Esophagus (tissue), 2 donors: ENCODE data around the gene MICAL3. TPM values are rescaled to one million over a fixed set of nuclear protein-coding genes. Genes with fewer than 3 reads are reported as not detected.

Experiments used
- H3K27ac ChIP-seq, 2 donors: one replicate each; pipeline ENCODE4 v1.5.1; 2013; ENCODE audit warnings: low read depth in 2 of 2, mild to moderate bottlenecking in 2 of 2, inconsistent platforms in 1 of 2, low read length in 1 of 2, moderate library complexity in 1 of 2
- H3K27me3 ChIP-seq, 2 donors: one replicate each; pipeline ENCODE4 v1.6.1; 2013; ENCODE audit warnings: low read length in 2 of 2, control low read depth in 1 of 2, mild to moderate bottlenecking in 1 of 2; ENCODE audit not compliant: insufficient read depth in 2 of 2, control insufficient read depth in 1 of 2
- H3K36me3 ChIP-seq, 2 donors: one replicate each; pipeline ENCODE4 v1.6.1; 2013; ENCODE audit warnings: low read length in 1 of 2; ENCODE audit not compliant: control insufficient read depth in 2 of 2, insufficient read depth in 2 of 2
- H3K4me1 ChIP-seq, 2 donors: one replicate each; pipeline ENCODE4 v1.6.1; 2013; ENCODE audit warnings: low read length in 1 of 2; ENCODE audit not compliant: control insufficient read depth in 2 of 2, insufficient read depth in 2 of 2
- H3K4me3 ChIP-seq, 2 donors: one replicate each; pipeline ENCODE4 v1.5.1; 2013; ENCODE audit warnings: low read length in 2 of 2, mild to moderate bottlenecking in 2 of 2, low read depth in 1 of 2, moderate library complexity in 1 of 2
- H3K9me3 ChIP-seq, 2 donors: one replicate each; pipeline ENCODE4 v1.6.1; 2013; ENCODE audit warnings: mild to moderate bottlenecking in 2 of 2, low read depth in 1 of 2, low read length in 1 of 2, moderate library complexity in 1 of 2; ENCODE audit not compliant: control insufficient read depth in 2 of 2, insufficient read depth in 1 of 2
- WGBS, 2 donors: extraction: QIAGEN DNeasy Blood & Tissue Kit; methylation state at CpG; one replicate each; pipeline ENCODE4 v1.1.7; 2013; 5-methylcytosine and 5-hydroxymethylcytosine counted together
- polyA plus RNA-seq, 2 donors: library from polyadenylated mRNA; stranded (reverse); fragments of 200-250 nt; gene quantifications; one replicate each; pipeline ENCODE4 v1.2.3, GENCODE V29; 2013
- donor health status: healthy with polysubstance abuse.
- donor health status: Bipolar disorder and iron deficiency.

Gene MICAL3
- polyA plus RNA-seq, 2 donors: 6.2 to 13.3 TPM

DNA sequence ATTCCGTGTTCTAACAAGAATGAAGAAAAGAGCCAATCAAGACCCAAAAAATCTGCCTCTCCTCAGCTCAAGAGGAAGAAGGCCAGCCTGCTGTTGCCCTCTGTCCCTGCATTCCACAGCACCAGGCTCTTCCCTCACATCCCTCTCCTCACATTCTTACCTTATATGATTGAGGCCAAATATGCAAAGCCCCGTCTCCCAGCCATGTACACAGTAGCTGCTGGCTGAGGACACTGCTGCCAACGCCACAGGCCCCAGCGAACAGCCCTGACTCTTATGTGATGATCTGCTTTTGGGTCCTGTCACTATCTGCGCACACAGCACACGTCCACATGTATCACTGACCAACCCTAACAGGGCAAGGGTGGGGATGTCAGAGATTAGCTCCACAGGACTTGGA, 60.2 kb downstream of the MICAL3 start:
- Histone ChIP-seq H3K27ac (no peak overlapping the region), H3K27me3 (no peaks in the 10 kb centered on the region), H3K9me3 (no peaks in the 10 kb centered on the region), H3K4me3 (no peak overlapping the region), H3K4me1 (peaks cover 6 to 9% of the 10 kb centered on the region in 2 donors), H3K36me3 (no peaks in the 10 kb centered on the region)
- 64 to 82% methylated on average over 6 of the region's 6 CpGs for WGBS, 2 donors

DNA sequence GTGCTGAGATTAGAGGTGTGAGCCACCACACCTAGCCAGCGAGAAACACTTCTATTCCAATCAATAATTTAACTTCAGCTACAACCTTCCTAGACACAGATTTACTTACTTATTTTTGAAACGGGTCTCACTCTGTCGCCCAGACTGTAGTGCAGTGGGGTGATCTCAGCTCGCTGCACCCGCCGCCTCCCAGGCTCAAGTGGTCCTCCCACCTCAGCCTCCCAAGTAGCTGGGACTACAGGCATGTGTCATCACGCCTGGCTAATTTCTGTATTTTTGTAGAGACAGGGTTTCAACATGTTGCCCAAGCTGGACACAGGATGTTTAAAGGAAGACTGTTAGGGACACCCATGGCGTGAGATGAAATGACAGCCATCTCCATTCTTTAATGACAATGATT, 61.3 kb downstream of the MICAL3 start:
- Histone ChIP-seq H3K4me1 (peaks cover 6 to 9% of the 10 kb centered on the region in 2 donors), H3K9me3 (no peaks in the 10 kb centered on the region), H3K4me3 (no peak overlapping the region), H3K27ac (no peak overlapping the region), H3K27me3 (no peaks in the 10 kb centered on the region), H3K36me3 (no peaks in the 10 kb centered on the region)
- WGBS, 2 donors: 95 to 96% methylated on average over 8 of the region's 8 CpGs

DNA sequence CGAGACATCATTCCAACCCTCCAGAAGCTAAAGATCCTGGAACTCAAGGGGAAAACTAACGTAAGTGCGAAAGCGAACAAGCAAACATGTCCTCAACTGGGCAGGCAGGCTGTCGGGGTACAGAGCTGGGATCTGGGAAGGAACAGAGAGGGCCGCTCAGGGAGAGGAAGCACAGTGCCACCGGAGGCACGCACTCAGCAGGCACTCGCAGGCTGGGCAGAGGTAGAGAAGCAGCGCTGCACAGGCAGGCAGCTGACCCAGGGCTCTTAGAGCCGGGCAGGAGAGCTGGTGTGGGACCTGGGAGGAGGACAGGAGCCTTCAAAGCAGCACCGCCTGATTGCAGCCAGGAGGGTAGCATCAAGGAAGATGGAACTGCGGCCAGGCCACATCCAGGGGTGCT, 62.2 kb downstream of the MICAL3 start:
- WGBS, 2 donors: 94 to 97% methylated on average over 13 of the region's 13 CpGs
- no peak overlapping the region for H3K27ac ChIP-seq
- H3K27me3 ChIP-seq: no peaks in the 10 kb centered on the region
- H3K4me1 ChIP-seq: peaks cover 6 to 9% of the 10 kb centered on the region in 2 donors
- H3K36me3 ChIP-seq: no peaks in the 10 kb centered on the region
- H3K9me3 ChIP-seq: no peaks in the 10 kb centered on the region
- no peak overlapping the region for H3K4me3 ChIP-seq

DNA sequence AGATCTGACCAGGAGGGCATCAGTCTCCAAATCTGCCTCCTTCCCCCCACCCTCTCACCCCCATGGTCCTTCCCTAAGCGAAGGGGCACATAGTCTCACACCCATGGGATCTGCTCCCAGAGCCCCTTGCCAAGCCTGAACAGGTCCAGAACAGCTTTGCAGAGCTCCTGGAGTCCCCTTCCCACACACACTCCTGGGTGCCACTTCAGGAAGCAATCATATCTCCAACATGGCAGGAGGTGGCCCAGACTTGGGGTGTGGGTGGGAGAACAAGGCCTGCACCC, 63.0 kb downstream of the MICAL3 start:
- H3K36me3 ChIP-seq: no peaks in the 10 kb centered on the region
- H3K27ac ChIP-seq: no peak overlapping the region
- H3K4me3 ChIP-seq: no peak overlapping the region
- no peaks in the 10 kb centered on the region for H3K27me3 ChIP-seq
- H3K4me1 ChIP-seq: peaks cover 4 to 9% of the 10 kb centered on the region in 2 donors
- whole genome bisulfite sequencing, 2 donors: 0 to 89% methylated on average over 1 of the region's 1 CpG
- no peaks in the 10 kb centered on the region for H3K9me3 ChIP-seq

DNA sequence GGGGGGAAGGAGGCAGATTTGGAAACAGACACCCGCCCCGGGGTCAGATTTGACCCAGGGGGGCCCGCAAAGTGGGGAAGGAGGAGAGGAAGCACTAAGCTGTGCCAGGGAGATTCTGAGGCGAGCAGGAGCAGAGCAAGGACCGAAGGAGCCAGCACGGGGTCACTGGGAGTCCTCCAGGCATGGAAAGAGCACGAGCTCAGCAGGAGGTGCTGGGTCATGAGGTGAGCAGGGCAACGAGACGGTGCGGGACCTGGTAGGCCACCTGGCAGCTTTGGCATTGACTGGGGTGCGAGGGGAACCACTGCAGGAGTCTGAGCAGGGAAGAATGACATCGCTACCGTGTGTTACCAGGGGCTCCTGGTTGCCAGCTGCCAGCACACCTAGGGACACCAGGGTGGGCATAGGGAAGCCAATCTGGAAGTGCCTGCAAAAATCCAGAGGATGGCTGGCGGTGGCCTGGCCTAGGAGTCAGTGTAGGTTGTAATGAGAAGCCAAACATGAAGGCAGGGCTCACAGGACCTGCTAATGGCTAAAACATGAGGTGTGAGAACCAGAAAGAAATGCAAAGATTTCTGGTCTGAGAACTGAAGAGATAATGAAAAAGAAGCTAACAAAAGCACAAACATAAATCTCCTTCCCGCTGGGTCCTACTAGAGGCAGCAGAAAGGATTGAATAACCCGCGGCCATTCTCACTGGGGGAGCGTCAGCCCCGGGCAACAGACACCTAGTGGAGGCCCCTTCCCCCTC, 63.5 kb downstream of the MICAL3 start:
- H3K36me3 ChIP-seq: no peaks in the 10 kb centered on the region
- peaks cover 0 to 6% of the 10 kb centered on the region in 2 donors for H3K4me1 ChIP-seq
- H3K4me3 ChIP-seq: no peak overlapping the region
- no peak overlapping the region for H3K27ac ChIP-seq
- H3K9me3 ChIP-seq: no peaks in the 10 kb centered on the region
- WGBS, 2 donors: 82 to 87% methylated on average over 19 of the region's 19 CpGs
- H3K27me3 ChIP-seq: no peaks in the 10 kb centered on the region

DNA sequence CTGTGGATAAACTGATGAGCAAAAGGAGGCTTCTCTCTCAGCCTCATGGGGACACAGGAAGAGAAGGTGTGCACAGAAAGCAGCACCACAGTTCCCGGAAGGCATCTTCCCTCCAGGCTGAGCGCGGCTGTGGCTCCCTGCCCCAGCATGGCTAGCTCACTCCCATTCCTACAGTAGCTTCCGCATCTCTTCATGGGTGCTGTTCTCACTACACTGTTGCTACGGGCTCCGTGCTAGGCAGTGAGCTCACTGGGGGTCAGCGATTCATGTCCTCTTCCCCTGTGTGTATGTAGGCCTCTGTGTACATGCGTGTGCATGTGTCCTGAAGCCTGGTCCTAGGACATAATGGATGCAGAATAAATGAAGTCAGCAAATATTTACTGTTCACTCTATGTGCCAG, 64.3 kb downstream of the MICAL3 start:
- H3K4me1 ChIP-seq: peaks cover 0 to 6% of the 10 kb centered on the region in 2 donors
- 96% methylated on average over 8 of the region's 8 CpGs for WGBS, 2 donors
- no peaks in the 10 kb centered on the region for H3K9me3 ChIP-seq
- no peak overlapping the region for H3K4me3 ChIP-seq
- H3K27ac ChIP-seq: no peak overlapping the region
- H3K36me3 ChIP-seq: no peaks in the 10 kb centered on the region
- H3K27me3 ChIP-seq: no peaks in the 10 kb centered on the region

DNA sequence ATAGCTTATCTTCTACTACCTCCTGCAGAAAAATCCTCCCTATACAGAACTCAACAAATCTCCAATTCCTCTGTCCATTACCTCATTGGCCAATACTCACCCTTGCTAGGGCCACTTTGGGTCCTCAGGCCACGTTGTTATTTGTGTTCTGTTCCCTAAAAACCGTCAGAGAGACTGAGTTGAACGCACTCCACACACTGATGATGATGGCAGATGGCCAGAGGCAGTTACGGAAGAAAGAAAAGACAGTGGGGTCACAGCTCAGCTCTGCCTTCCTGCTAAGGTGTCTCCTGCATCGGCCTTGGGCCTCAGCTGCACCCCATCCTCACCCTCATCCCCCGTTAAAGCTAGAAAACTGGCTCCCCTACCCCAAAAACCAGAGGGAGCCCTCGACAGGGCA, 66.2 kb downstream of the MICAL3 start:
- Histone ChIP-seq H3K27me3 (no peaks in the 10 kb centered on the region), H3K4me3 (no peak overlapping the region), H3K36me3 (no peaks in the 10 kb centered on the region), H3K27ac (no peak overlapping the region), H3K4me1 (peaks cover 0 to 3% of the 10 kb centered on the region in 2 donors), H3K9me3 (no peaks in the 10 kb centered on the region)
- 74 to 76% methylated on average over 7 of the region's 7 CpGs for WGBS, 2 donors

DNA sequence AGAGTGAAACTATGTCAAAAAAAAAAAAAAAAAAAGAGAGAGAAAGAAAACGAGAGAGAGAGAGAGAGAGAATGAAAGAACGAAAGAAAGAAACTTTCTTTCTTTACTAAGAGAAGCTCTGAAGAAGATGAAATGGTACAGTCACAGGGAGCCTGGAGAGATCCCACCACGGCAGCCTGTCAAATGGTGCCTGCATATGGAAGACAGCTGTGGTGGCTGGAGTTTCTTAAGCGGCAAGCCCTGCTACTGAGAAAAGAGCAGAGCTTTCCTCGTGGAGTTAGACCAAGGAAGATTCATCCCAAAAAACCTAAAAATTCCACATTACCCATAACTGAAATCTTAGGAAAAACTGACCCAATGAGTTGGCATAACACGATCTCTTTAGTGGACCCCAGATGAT, 66.7 kb downstream of the MICAL3 start:
- no peak overlapping the region for H3K4me3 ChIP-seq
- H3K27ac ChIP-seq: no peak overlapping the region
- no peaks in the 10 kb centered on the region for H3K27me3 ChIP-seq
- H3K36me3 ChIP-seq: no peaks in the 10 kb centered on the region
- 68 to 70% methylated on average over 6 of the region's 6 CpGs for WGBS, 2 donors
- peaks cover 3% of the 10 kb centered on the region in 2 donors for H3K4me1 ChIP-seq
- no peaks in the 10 kb centered on the region for H3K9me3 ChIP-seq

DNA sequence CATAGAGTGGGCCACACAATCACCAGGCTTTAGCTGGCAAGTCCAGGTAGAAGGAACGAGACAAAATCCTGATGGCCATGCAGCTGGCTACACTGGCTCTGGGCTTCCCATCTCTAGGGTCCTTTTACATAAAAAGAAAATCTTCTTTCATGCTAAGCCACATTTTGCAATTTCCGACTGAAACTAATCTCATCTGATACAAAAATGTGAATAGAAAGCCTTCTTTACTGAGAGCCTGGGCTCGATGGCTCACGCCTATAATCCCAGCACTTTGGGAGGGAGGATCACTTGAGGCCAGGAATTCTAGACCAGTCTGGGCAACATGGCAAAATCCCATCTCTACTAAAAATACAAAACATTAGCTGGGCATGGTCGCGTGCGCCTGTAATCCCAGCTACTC, 67.2 kb downstream of the MICAL3 start:
- WGBS, 2 donors: 68 to 88% methylated on average over 7 of the region's 7 CpGs

DNA sequence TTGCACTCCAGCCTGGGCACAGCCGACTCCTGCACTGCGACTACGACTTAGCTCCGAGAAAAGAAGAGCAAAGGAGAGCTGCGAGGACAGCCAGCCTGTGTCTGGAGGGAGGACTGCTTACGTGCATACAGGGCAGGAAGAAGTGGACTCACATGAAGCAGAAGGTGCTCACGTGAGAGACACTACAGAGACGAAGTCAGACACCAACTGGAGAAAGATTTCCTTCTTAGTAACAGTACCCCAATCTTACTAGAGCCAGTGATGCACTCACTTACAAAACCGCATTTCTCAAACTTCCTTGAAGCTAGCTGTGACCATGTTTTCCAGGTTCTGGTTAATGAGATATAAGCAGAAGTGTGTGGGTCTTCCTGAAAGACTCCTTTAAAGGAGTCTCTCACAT, 67.7 kb downstream of the MICAL3 start:
- Histone ChIP-seq H3K27me3 (no peaks in the 10 kb centered on the region), H3K27ac (no peak overlapping the region), H3K9me3 (no peaks in the 10 kb centered on the region), H3K36me3 (no peaks in the 10 kb centered on the region), H3K4me3 (no peak overlapping the region), H3K4me1 (peaks cover 5 to 8% of the 10 kb centered on the region in 2 donors)
- WGBS, 2 donors: 83 to 97% methylated on average over 9 of the region's 9 CpGs

More for the DNA sequence above, 67.2 kb downstream of the MICAL3 start:
- Histone ChIP-seq H3K9me3 (no peaks in the 10 kb centered on the region), H3K4me3 (no peak overlapping the region), H3K27ac (no peak overlapping the region), H3K36me3 (no peaks in the 10 kb centered on the region), H3K27me3 (no peaks in the 10 kb centered on the region), H3K4me1 (peaks cover 5 to 6% of the 10 kb centered on the region in 2 donors)
